ENCODE measurements around the gene PTTG1IP2.
"Not testable (repeated sequence)": the region's sequence is repeated elsewhere in the genome, so short reads cannot be mapped to it uniquely, and the experiment has no call there.

Gene PTTG1IP2

GRCh38 chr7:90469554-90469953 lies at the start of gene PTTG1IP2:
PTTG1IP2 (plus strand) TSS chr7:90469639; CDS start chr7:90469787, 148 bp downstream.
- no peak for DNase-seq

GRCh38 chr7:90421651-90422050 lies 47.8 kb upstream of the PTTG1IP2 start:
- DNase-seq: no peak

- DNase-seq: no peak
These were observed 44.7 kb upstream of the PTTG1IP2 start for GRCh38 chr7:90424720-90425119.

GRCh38 chr7:90425376-90425775 lies 44.1 kb upstream of the PTTG1IP2 start:
- DNase-seq: no peak

GRCh38 chr7:90430614-90431460 lies 38.6 kb upstream of the PTTG1IP2 start:
- no peak for DNase-seq

- no peak for DNase-seq
These were observed 36.7 kb upstream of the PTTG1IP2 start for GRCh38 chr7:90432752-90433151.

- DNase-seq: no peak
These were observed 36.2 kb upstream of the PTTG1IP2 start for GRCh38 chr7:90433221-90433620.

- DNase-seq: no peak
These were observed 23.8 kb upstream of the PTTG1IP2 start for GRCh38 chr7:90445633-90446032.

- DNase-seq: no peak
These were observed 23.1 kb upstream of the PTTG1IP2 start for GRCh38 chr7:90446137-90446899.

- no peak for DNase-seq
These were observed 16.1 kb upstream of the PTTG1IP2 start for GRCh38 chr7:90453259-90453891.

GRCh38 chr7:90453931-90454330 lies 15.5 kb upstream of the PTTG1IP2 start:
- no peak for DNase-seq

- DNase-seq: peak; percentile 43
These were observed 14.0 kb upstream of the PTTG1IP2 start for GRCh38 chr7:90455163-90456030.

GRCh38 chr7:90458104-90458503 lies 11.3 kb upstream of the PTTG1IP2 start:
- no peak for DNase-seq

GRCh38 chr7:90459888-90460287 lies 9.6 kb upstream of the PTTG1IP2 start:
- no peak for DNase-seq

GRCh38 chr7:90461219-90461618 lies 8.2 kb upstream of the PTTG1IP2 start:
- no peak for DNase-seq

GRCh38 chr7:90463151-90463628 lies 6.2 kb upstream of the PTTG1IP2 start:
- not testable (repeated sequence) for DNase-seq

- DNase-seq: no peak
These were observed 3.6 kb upstream of the PTTG1IP2 start for GRCh38 chr7:90465816-90466215.

- no peak for DNase-seq
These were observed 3.5 kb downstream of the PTTG1IP2 start for GRCh38 chr7:90472805-90473540.

- DNase-seq: no peak
These were observed 4.4 kb downstream of the PTTG1IP2 start for GRCh38 chr7:90473814-90474213.

GRCh38 chr7:90474284-90475210 lies 5.1 kb downstream of the PTTG1IP2 start:
- DNase-seq: no peak

GRCh38 chr7:90483251-90483650 lies 13.8 kb downstream of the PTTG1IP2 start:
- DNase-seq: no peak
